Measurements from ENCODE around the gene ANKFY1. TPM values are rescaled to one million over a fixed set of nuclear protein-coding genes. Genes with fewer than 3 reads are reported as not detected.

Gene ANKFY1
- total RNA-seq = 10 to 100 TPM; 29.4 to 31.4 TPM

GRCh38 chr17:4263282-4264215 lies at the start of gene ANKFY1:
TSS of gene ANKFY1 (minus strand) at chr17:4263979. CDS start at chr17:4263941, 38 bp downstream.
- H3K36me3 Mint-ChIP-seq = peaks cover 36% of the 10 kb centered on the region
- H3K9me3 Mint-ChIP-seq = peaks cover 9% of the 10 kb centered on the region
- no peaks in the 10 kb centered on the region for H3K27me3 Mint-ChIP-seq
- peak within 1 kb of the TSS; percentile 82 for H3K27ac Mint-ChIP-seq
- DNase-seq = peak; percentile 99
- H3K4me3 Mint-ChIP-seq = peak within 1 kb of the TSS; percentile 86
- peaks cover 27% of the 10 kb centered on the region for H3K4me1 Mint-ChIP-seq

- peaks cover 6% of the 10 kb centered on the region for H3K36me3 Mint-ChIP-seq
- no peaks in the 10 kb centered on the region for H3K9me3 Mint-ChIP-seq
- no peaks in the 10 kb centered on the region for H3K27me3 Mint-ChIP-seq
- H3K4me1 Mint-ChIP-seq = peaks cover 55% of the 10 kb centered on the region
- H3K27ac Mint-ChIP-seq = no peak overlapping the region
- no peak for DNase-seq
- H3K4me3 Mint-ChIP-seq = no peak overlapping the region
Measured at GRCh38 chr17:4310354-4311060, 46.7 kb upstream of the ANKFY1 start.

GRCh38 chr17:4309897-4310296 lies 46.1 kb upstream of the ANKFY1 start:
- Mint-ChIP-seq H3K36me3 (peaks cover 6% of the 10 kb centered on the region), H3K27me3 (no peaks in the 10 kb centered on the region), H3K9me3 (no peaks in the 10 kb centered on the region), H3K4me3 (no peak overlapping the region), H3K27ac (no peak overlapping the region), H3K4me1 (peaks cover 53% of the 10 kb centered on the region)
- no peak for DNase-seq

- Mint-ChIP-seq H3K9me3 (no peaks in the 10 kb centered on the region), H3K4me3 (no peak overlapping the region), H3K27me3 (no peaks in the 10 kb centered on the region), H3K36me3 (peaks cover 11% of the 10 kb centered on the region), H3K27ac (peak overlapping the region; percentile 59), H3K4me1 (peaks cover 34% of the 10 kb centered on the region)
- DNase-seq = no peak
Measured at GRCh38 chr17:4307179-4307930, 43.6 kb upstream of the ANKFY1 start.

- Mint-ChIP-seq H3K4me3 (no peak overlapping the region), H3K27ac (no peak overlapping the region), H3K36me3 (peaks cover 15% of the 10 kb centered on the region), H3K4me1 (peaks cover 27% of the 10 kb centered on the region), H3K9me3 (no peaks in the 10 kb centered on the region), H3K27me3 (no peaks in the 10 kb centered on the region)
- no peak for DNase-seq
Measured at GRCh38 chr17:4305224-4305623, 41.4 kb upstream of the ANKFY1 start.

- peaks cover 21% of the 10 kb centered on the region for H3K4me1 Mint-ChIP-seq
- peak; percentile 23 for DNase-seq
- H3K9me3 Mint-ChIP-seq = no peaks in the 10 kb centered on the region
- peak overlapping the region; percentile 20 for H3K27ac Mint-ChIP-seq
- H3K36me3 Mint-ChIP-seq = peaks cover 15% of the 10 kb centered on the region
- H3K4me3 Mint-ChIP-seq = no peak overlapping the region
- no peaks in the 10 kb centered on the region for H3K27me3 Mint-ChIP-seq
Measured at GRCh38 chr17:4304417-4305027, 40.7 kb upstream of the ANKFY1 start.

- no peak for DNase-seq
- peaks cover 9% of the 10 kb centered on the region for H3K36me3 Mint-ChIP-seq
- no peak overlapping the region for H3K27ac Mint-ChIP-seq
- no peaks in the 10 kb centered on the region for H3K27me3 Mint-ChIP-seq
- H3K9me3 Mint-ChIP-seq = no peaks in the 10 kb centered on the region
- H3K4me1 Mint-ChIP-seq = peaks cover 11% of the 10 kb centered on the region
- no peak overlapping the region for H3K4me3 Mint-ChIP-seq
Measured at GRCh38 chr17:4301066-4301465, 37.3 kb upstream of the ANKFY1 start.

- Mint-ChIP-seq H3K4me1 (peaks cover 10% of the 10 kb centered on the region), H3K27me3 (no peaks in the 10 kb centered on the region), H3K9me3 (no peaks in the 10 kb centered on the region), H3K27ac (no peak overlapping the region), H3K4me3 (no peak overlapping the region), H3K36me3 (peaks cover 6% of the 10 kb centered on the region)
- no peak for DNase-seq
Measured at GRCh38 chr17:4297351-4297750, 33.6 kb upstream of the ANKFY1 start.

- no peak overlapping the region for H3K27ac Mint-ChIP-seq
- no peaks in the 10 kb centered on the region for H3K27me3 Mint-ChIP-seq
- peaks cover 3% of the 10 kb centered on the region for H3K36me3 Mint-ChIP-seq
- peaks cover 3% of the 10 kb centered on the region for H3K4me1 Mint-ChIP-seq
- DNase-seq = no peak
- H3K4me3 Mint-ChIP-seq = no peak overlapping the region
- H3K9me3 Mint-ChIP-seq = no peaks in the 10 kb centered on the region
Measured at GRCh38 chr17:4295686-4296085, 31.9 kb upstream of the ANKFY1 start.

- Mint-ChIP-seq H3K27ac (no peak overlapping the region), H3K9me3 (no peaks in the 10 kb centered on the region), H3K4me1 (peaks cover 3% of the 10 kb centered on the region), H3K36me3 (peaks cover 3% of the 10 kb centered on the region), H3K4me3 (no peak overlapping the region), H3K27me3 (no peaks in the 10 kb centered on the region)
- no peak for DNase-seq
Measured at GRCh38 chr17:4293572-4293971, 29.8 kb upstream of the ANKFY1 start.

- H3K36me3 Mint-ChIP-seq = no peaks in the 10 kb centered on the region
- H3K4me1 Mint-ChIP-seq = no peaks in the 10 kb centered on the region
- H3K27ac Mint-ChIP-seq = no peak overlapping the region
- no peaks in the 10 kb centered on the region for H3K9me3 Mint-ChIP-seq
- DNase-seq = no peak
- H3K27me3 Mint-ChIP-seq = no peaks in the 10 kb centered on the region
- H3K4me3 Mint-ChIP-seq = no peak overlapping the region
Measured at GRCh38 chr17:4287710-4288109, 23.9 kb upstream of the ANKFY1 start.

- Mint-ChIP-seq H3K36me3 (peaks cover 4% of the 10 kb centered on the region), H3K4me3 (no peak overlapping the region), H3K27ac (no peak overlapping the region), H3K9me3 (no peaks in the 10 kb centered on the region), H3K27me3 (no peaks in the 10 kb centered on the region), H3K4me1 (peaks cover 3% of the 10 kb centered on the region)
- DNase-seq = no peak
Measured at GRCh38 chr17:4276514-4276913, 12.7 kb upstream of the ANKFY1 start.

GRCh38 chr17:4272972-4273368 lies 9.2 kb upstream of the ANKFY1 start:
- no peak overlapping the region for H3K4me3 Mint-ChIP-seq
- H3K27me3 Mint-ChIP-seq = no peaks in the 10 kb centered on the region
- H3K36me3 Mint-ChIP-seq = peaks cover 9% of the 10 kb centered on the region
- DNase-seq = no peak
- H3K4me1 Mint-ChIP-seq = peaks cover 3% of the 10 kb centered on the region
- no peaks in the 10 kb centered on the region for H3K9me3 Mint-ChIP-seq
- no peak overlapping the region for H3K27ac Mint-ChIP-seq

- Mint-ChIP-seq H3K9me3 (no peaks in the 10 kb centered on the region), H3K27ac (no peak overlapping the region), H3K4me1 (peaks cover 3% of the 10 kb centered on the region), H3K27me3 (no peaks in the 10 kb centered on the region), H3K4me3 (no peak overlapping the region), H3K36me3 (peaks cover 9% of the 10 kb centered on the region)
- DNase-seq = no peak
Measured at GRCh38 chr17:4272213-4272971, 8.6 kb upstream of the ANKFY1 start.
